Measurements from ENCODE around the gene TBC1D22A.

TBC1D22A gene

DNA sequence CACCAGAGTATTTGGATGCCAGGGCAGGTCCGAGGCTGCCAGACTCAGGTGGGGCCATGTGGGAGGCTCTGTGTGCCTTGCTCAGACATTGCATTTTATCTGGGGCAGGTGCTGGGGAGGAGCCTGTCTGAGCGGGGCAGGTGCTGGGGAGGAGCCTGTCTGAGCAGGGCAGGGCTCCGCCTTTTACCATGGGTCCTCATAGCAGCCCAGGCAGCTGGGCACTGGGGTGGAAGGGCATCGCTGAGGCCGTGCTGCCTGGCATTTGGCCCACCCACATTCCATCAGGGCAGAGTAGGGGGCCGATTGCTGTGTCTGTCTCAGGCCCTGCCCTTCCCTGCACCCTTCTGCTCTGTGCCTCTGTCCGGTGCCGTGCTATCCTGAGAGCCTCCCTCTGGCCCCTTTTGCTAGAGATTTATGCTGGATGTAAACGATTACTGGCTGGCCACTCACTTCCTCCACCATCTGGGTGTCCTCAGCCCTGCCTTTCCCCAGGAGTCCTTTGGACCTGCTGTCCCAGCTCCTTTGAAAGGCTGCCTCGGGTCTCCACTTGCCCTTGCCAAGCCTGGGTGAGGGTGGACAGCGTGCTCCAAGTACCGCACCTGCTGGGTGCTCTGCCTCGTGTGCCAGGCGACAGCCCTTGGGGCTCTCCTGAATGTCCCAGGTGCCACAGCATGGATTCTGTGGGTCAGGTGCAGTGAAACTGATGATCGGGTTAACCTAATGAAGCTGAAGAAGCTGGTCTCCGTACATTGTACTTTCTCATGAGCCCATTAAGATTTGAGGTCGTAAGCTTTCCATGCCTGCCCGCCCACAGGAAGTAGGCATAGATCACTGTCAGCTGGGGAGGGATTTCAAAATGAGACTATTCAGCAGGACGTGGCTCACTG, 281.6 kb downstream of the TBC1D22A start:
- Histone ChIP-seq H3K27ac (no peak overlapping the region), H3K4me1 (no peaks in the 10 kb centered on the region), H3K4me3 (no peak overlapping the region), H3K27me3 (no peaks in the 10 kb centered on the region), H3K9me3 (no peaks in the 10 kb centered on the region), H3K36me3 (no peaks in the 10 kb centered on the region)
- intact Hi-C loops (cut with DNase I; ENCODE audit: low total_unique reads), result no loop called here
- DNase-seq, result peak in 1 of 2 donors; percentile 46
- TF ChIP-seq, protein P1, sequence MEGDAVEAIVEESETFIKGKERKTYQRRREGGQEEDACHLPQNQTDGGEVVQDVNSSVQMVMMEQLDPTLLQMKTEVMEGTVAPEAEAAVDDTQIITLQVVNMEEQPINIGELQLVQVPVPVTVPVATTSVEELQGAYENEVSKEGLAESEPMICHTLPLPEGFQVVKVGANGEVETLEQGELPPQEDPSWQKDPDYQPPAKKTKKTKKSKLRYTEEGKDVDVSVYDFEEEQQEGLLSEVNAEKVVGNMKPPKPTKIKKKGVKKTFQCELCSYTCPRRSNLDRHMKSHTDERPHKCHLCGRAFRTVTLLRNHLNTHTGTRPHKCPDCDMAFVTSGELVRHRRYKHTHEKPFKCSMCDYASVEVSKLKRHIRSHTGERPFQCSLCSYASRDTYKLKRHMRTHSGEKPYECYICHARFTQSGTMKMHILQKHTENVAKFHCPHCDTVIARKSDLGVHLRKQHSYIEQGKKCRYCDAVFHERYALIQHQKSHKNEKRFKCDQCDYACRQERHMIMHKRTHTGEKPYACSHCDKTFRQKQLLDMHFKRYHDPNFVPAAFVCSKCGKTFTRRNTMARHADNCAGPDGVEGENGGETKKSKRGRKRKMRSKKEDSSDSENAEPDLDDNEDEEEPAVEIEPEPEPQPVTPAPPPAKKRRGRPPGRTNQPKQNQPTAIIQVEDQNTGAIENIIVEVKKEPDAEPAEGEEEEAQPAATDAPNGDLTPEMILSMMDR (IDR thresholded peaks at IDR 0.05), result no peak

DNA sequence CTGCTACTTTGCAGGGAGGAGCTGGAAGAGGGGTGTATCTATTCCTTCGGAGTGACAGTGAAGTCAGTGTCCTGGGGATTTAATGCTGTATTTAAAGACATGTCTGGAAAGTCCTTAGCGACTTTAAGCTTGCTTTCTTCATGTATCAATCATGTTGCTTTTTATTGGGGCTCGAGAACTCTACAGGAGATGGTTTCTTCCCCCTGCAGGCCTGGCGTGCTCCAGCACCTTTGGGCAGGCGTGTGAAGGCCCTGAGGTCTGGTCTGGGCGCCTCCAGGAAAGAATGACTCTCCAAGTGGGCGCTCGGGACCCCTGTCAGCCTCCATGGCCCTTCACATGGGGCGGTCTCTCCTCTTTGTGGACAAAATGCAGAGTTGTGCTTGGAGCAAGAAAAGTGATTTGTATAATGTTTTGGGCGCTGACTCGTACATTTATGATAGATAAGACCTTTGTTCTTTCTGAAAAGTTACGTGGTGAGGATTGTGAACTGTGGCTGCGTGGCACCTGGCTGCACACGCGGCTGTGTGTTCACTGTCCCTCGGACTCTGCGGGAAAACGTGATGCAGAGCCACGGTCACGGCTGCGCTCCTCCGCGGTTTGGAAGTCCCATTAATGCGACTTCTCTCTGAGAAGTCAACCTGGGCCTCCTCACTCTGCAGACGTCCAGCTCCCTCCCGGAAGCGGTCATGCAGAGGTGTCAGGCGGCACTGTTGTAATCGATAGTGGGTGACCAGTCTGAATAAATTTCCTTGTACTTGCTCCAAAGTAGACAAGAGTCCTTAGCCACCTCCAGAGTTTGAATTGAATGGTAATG, 282.5 kb downstream of the TBC1D22A start:
- no peaks in the 10 kb centered on the region for H3K4me1 ChIP-seq
- H3K36me3 ChIP-seq, result no peaks in the 10 kb centered on the region
- H3K27me3 ChIP-seq, result no peaks in the 10 kb centered on the region
- no peak overlapping the region for H3K27ac ChIP-seq
- intact Hi-C loops (cut with DNase I; ENCODE audit: low total_unique reads), result no loop called here
- peak in 1 of 2 donors; percentile 52 for DNase-seq
- H3K4me3 ChIP-seq, result no peak overlapping the region
- TF ChIP-seq, protein P1 (IDR thresholded peaks at IDR 0.05), result no peak
- H3K9me3 ChIP-seq, result no peaks in the 10 kb centered on the region

DNA sequence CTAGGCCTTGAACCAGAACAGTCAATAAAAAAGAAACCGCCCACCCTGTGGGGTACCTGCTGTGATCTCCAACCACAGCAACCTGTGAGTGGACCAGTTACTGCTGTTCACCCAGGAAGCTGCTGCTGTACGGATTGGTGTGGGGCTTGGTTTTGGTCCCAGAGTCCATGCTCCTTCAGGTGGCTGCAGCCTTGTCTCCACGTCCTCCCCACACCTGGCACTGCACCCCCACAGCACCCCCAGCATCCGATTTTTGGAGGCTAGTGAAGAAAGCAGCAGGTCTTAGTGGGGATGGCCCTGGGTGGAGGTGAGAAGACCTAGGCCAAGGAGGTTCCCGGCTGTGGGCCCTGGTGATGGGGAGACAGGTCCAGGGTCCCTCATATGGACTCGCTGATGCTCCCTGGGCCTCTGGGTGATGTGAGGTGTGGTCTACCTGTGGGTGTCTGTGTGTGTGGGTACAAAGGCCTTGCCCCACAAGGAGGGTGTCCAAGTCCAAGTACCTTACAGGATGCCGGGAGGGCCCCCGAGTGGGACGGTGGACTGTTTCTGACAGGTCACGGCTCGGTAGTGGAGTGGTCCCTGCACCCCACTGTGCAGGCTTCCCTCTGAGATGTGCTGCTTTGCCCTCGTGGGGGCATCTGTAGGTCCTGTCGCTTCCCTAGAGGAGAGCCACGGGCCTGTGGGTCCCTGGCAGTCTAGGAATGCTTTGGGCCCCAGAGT, 283.4 kb downstream of the TBC1D22A start:
- TF ChIP-seq, protein P1 (IDR thresholded peaks at IDR 0.05), result no peak
- DNase-seq, result peak in 1 of 2 donors; percentile 53
- H3K27me3 ChIP-seq, result no peaks in the 10 kb centered on the region

DNA sequence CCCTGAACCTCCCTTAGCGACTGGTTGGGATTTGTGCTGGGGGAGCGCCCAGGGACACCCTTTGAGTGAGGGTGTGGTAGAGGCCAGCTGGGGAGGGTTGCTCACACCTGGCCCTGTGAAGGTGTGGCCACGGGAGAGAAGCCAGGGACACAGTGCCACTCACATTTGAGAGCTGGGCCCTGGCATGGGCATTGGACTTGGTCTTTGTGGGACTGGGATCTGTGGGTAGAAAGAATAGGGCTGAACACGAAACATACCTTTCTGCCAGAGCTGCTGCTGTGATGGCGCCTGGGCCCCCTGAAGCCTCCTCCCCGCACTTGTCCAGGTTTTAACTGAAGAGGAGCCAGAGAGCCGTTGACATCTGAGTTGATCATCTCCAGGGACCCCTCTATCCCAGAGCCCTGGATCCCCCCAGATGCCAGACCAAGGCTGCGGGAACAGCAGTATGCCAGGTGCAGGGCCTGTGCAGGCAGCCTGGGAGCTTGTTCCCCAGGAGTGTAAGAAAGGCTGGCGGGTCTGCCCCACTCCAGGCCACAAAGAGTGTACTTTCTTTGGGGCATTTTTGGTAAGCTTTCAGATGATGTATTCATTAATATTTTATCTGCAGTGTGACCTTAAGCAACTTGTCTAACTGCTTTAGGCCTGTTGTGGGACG, 284.1 kb downstream of the TBC1D22A start:
- peak in 1 of 2 donors; percentile 50 for DNase-seq
- no peaks in the 10 kb centered on the region for H3K9me3 ChIP-seq
- intact Hi-C loops (cut with DNase I; ENCODE audit: low total_unique reads), result no loop called here
- no peak overlapping the region for H3K4me3 ChIP-seq
- no peaks in the 10 kb centered on the region for H3K36me3 ChIP-seq
- TF ChIP-seq, protein P1 (IDR thresholded peaks at IDR 0.05), result no peak
- H3K4me1 ChIP-seq, result no peaks in the 10 kb centered on the region
- H3K27me3 ChIP-seq, result no peaks in the 10 kb centered on the region
- no peak overlapping the region for H3K27ac ChIP-seq

More for the DNA sequence above, 283.4 kb downstream of the TBC1D22A start:
- H3K9me3 ChIP-seq, result no peaks in the 10 kb centered on the region
- H3K4me3 ChIP-seq, result no peak overlapping the region
- H3K4me1 ChIP-seq, result no peaks in the 10 kb centered on the region
- no peak overlapping the region for H3K27ac ChIP-seq
- intact Hi-C loops (cut with DNase I; ENCODE audit: low total_unique reads), result no loop called here
- no peaks in the 10 kb centered on the region for H3K36me3 ChIP-seq
